LNCaP clone FGC (cell line): ENCODE measurements around the gene KLHL10.
A peak's percentile ranks its signal among the peaks of the same experiment; 100 is the strongest.
"Not testable (repeated sequence)": the region's sequence is repeated elsewhere in the genome, so short reads cannot be mapped to it uniquely, and the experiment has no call there.

ENCODE experiments used
- DNase-seq: peaks from one replicate; pipeline ENCODE4 v3.0.0-alpha.2; 2011; ENCODE audit warnings: low read depth
- H3K4me3 ChIP-seq: 2 replicates; pipeline ENCODE4 v1.5.1; 2011; ENCODE audit warnings: mild to moderate bottlenecking, low read depth, low read length, control low read depth
- CTCF ChIP-seq: IDR thresholded peaks from 2 replicates; pipeline ENCODE4 v1.5.1; 2012; ENCODE audit warnings: mild to moderate bottlenecking; ENCODE audit not compliant: control insufficient read depth, insufficient read depth; ENCODE audit errors: extremely low read depth

Gene KLHL10

DNA sequence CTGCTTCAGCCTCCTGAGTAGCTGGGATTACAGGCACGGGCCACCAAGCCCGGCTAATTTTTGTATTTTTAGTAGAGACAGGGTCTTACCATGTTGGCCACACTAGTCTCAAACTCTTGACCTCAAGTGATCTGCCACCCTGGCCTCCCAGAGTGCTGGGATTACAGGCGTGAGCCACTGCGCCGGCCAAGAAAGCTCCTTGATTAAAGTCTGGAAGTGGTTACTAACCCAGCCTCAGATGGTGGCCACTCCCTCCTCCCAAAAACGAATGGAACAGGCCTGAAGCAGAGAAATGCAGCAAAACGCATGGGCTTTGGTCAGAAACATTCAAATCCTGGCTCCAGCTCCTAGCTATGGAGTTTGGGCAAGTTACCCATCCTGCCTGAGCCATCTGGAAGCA lies 13.5 kb upstream of the KLHL10 start:
- TF ChIP-seq CTCF, result no peak
- H3K4me3 ChIP-seq, result no peak overlapping the region
- DNase-seq, result no peak

DNA sequence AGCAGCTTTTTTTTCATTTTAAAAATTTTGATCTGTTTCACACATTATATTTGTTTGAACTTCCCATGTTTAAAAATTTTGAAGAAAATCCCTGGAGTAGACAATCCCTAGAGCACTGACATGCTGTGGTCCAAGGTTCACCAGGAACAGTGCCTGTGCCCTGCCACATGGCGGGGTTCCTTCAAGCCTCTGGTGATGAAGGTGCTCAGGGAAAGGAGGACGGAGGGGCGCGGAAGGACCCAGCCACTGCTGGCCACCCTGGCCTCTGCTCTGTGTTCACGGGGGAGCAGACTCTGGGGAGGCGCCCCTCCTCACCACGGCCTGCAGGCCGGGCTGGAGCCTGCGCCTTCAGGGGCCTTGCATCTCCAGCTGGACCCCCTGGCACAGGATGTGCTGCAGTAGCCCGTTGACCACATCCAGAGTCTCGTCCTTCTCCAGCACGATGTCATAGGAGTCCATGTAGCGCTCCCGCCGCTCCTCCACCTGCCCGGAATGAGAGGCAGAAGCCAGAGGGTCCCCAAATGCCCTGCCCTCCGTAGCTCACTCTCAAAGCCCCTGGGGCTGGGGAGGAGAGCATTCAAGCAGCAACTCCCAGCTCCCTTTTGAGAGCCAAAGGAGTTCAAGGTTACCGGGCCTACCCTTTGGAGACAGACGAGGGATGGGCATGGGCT lies 12.3 kb upstream of the KLHL10 start:
- DNase-seq, result no peak
- no peak overlapping the region for H3K4me3 ChIP-seq
- TF ChIP-seq CTCF, result no peak

DNA sequence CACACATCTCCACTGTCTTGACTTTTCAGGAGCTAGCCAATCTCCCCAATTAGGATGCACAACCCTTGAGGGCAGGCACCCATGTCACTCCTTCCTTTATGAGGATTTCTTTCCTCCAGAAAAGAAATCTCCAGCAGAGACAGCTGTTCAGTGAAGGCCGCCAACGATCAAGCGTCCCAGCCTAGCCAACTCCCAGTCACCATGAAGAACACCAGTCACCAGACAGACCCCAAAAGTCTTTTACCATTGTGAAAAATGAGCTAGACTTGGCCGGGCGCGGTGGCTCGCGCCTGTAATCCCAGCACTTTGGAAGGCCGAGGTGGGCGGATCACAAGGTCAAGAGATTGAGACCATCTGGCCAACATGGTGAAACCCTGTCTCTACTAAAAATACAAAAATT lies 7.7 kb upstream of the KLHL10 start:
- not testable (repeated sequence) for H3K4me3 ChIP-seq, DNase-seq

DNA sequence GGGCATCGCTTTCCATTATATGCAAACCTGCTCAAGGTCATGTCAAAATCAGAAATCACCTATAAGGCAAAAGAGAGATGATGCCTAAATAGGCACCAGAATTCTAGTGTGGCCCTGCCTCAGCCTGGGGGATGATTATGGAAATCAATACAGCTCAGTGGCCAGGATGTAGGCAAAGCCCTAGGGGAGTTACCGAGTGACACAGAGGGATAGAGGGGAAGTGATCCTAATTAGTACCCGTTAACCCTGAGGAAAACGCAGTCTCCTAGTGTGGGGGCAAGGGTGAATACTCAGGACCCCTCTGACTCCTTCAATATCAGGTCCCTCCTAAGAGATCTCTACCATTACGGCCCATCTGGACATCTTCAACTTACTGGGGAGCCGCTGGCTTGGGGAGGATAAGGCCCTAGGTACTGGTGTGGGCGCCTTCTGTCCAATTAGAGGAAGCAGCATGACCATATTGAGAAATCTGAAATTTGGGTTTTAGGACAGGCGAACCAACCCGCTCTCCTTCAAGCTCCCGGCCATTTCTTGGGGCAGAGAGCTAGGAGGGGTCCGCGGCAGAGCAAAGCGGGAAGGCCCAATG lies 2.3 kb upstream of the KLHL10 start:
- TF ChIP-seq CTCF, result no peak
- DNase-seq, result no peak
- H3K4me3 ChIP-seq, result peak overlapping the region; percentile 88

DNA sequence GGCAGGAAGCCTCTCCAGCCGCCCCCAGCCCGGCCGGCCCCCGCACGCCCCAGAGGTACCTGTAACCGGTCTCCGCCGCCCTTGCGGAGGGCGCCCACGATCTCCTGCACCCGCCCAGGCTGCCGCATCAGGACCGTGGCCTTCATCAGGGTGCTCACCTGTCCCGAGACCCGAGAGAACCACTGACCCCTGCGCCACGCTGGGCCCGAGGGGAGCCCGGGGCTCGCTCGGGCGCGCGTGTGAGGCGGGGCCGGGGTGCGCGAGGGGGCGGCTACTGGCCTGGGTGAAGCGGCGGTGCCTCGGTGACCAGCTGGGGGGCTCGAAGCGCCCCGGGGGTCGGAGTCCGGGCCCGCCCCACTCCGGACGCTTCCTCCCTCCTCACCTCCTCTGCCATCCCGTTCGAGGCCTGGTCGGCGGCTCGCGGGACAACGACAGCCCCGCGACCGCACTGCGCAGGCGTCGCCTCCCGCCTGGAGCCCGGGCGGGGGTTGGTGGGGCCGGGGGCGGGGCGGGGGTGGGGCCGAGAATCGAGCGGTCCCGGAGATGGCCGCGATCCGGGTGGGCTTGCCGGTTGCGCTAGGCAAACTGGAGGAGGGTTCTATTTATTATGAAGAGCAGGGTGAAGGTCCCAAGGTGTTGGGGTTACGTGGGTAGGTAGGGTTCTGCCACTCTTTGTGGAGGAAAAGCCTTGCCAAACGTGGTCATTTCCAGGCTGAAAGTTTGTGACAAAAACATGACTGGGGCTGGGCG lies 1.6 kb upstream of the KLHL10 start, which contains the start of gene NT5C3B:
Gene NT5C3B (minus strand): TSS at position 433 of the 750 bp plus-strand sequence. CDS start 39 bp downstream, at position 394.
- DNase-seq, result no peak
- no peak for TF ChIP-seq CTCF

DNA sequence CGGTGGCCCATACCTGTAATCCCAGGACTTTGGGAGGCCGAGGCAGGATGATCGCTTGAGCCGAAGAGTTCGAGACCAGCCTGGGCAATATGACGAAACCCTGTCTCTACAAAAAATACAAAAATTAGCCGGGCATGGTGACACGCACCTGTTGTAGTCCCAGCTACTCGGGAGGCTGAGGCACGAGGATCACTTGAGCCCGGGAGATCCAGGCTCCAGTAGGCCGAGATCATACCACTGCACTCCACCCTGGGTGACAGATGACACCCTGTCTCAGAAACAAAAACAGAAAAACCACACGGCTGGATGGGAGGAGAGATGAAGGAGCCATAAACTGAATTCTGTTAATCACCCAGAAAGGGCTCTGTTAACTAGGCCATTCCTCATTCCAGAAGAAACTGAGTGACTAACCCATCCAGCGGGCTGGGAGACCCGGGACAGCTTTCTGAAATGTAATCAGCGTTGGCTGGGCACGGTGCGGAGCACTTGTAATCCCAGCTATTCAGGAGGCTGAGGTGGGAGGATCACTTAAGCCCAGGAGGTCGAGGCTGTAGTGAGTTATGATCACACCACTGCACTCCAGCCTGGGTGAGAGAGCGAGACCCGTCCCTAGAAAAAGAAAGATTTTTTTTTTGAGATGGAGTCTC lies 952 bp upstream of the KLHL10 start:
- DNase-seq, result no peak
- no peak for TF ChIP-seq CTCF

More for the DNA sequence above, 1.6 kb upstream of the KLHL10 start, which contains the start of gene NT5C3B:
- H3K4me3 ChIP-seq, result peak within 1 kb of the TSS; percentile 88

DNA sequence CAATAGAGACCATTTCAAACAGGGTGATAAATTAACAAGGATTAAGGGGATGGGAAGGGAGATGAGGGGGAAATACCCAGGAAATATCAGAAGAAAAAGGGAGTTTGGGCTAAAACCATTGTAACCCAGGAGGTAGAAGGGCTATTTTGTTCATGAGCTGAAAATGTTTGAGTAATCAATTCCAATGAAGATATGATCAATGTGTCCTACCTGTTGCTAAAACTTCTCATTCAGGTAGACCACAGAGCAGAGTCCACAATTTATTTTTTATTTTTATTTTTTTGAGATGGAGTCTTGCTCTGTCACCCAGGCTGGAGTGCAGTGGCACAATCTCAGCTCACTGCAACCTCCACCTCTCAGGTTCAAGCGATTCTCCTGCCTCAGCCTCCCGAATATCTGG lies 1.8 kb downstream of the KLHL10 start:
- H3K4me3 ChIP-seq, DNase-seq: not testable (repeated sequence)

More for the DNA sequence above, 952 bp upstream of the KLHL10 start:
- H3K4me3 ChIP-seq, result peak overlapping the region; percentile 88

DNA sequence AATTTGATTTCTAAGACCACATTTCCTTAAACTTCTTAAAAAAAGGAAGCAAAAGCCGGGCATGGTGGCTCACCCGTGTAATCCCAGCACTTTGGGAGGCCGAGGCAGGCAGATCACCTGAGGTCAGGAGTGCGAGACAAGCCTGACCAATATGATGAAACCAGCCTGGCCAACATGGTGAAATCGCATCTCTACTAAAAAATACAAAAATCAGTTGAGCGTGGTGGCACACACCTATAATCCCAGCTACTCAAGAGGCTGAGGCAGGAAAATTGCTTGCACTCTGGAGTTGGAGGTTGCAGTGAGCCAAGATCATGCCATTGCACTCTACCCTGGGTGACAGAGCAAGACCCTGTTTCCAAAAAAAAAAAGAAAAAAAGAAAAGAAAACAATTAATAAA lies 3.2 kb downstream of the KLHL10 start:
- not testable (repeated sequence) for H3K4me3 ChIP-seq, DNase-seq
